H1 (cell line): Measurements from ENCODE around the gene PKIB.

Source experiments
- EP300 ChIP-seq, 2 experiments: IDR thresholded peaks; 1 replicate in 1 of 2; 2 replicates in 1 of 2; pipeline ENCODE4 v1.6.1; 2011 to 2012; ENCODE audit warnings: low read depth in 2 of 2, low read length in 2 of 2, mild to moderate bottlenecking in 2 of 2, borderline replicate concordance in 1 of 2, inconsistent platforms in 1 of 2, moderate library complexity in 1 of 2
- NRF1 ChIP-seq: IDR thresholded peaks from 2 replicates; pipeline ENCODE4 v1.6.1; 2011; ENCODE audit warnings: mild to moderate bottlenecking, low read depth, low read length, improper control_type of control experiment
- POLR2AphosphoS5 ChIP-seq: IDR thresholded peaks from 2 replicates; pipeline ENCODE4 v1.6.1; 2011; ENCODE audit warnings: low read depth, low read length

- TF ChIP-seq NRF1 (no peak), EP300 (IDR thresholded peaks at IDR 0.05; ENCODE audit: borderline replicate concordance in 1 of 2, low read depth in 2 of 2, low read length in 2 of 2) (no peak), POLR2AphosphoS5 (no peak)
These were observed 107.1 kb downstream of the PKIB start for GRCh38 chr6:122717350-122717749.
